Measurements from ENCODE around the gene TEX13D.

TEX13D gene

GRCh38 chrX:124342174-124342867 lies 9.9 kb downstream of the TEX13D start:
- Histone ChIP-seq H3K4me1 (ENCODE audit: low read depth, poor library complexity, severe bottlenecking) (no peaks in the 10 kb centered on the region), H3K27me3 (ENCODE audit: insufficient read depth, low read depth) (no peaks in the 10 kb centered on the region), H3K79me2 (ENCODE audit: insufficient read depth, low read depth) (no peaks in the 10 kb centered on the region), H3K36me3 (ENCODE audit: insufficient read depth) (no peaks in the 10 kb centered on the region), H3K9ac (no peak overlapping the region), H3K4me3 (IDR thresholded peaks at IDR 0.05; ENCODE audit: insufficient read depth, low read depth, low read length) (no peak overlapping the region), H2AFZ (ENCODE audit: low read depth) (no peak overlapping the region), H3K27ac (no peak overlapping the region), H3K4me2 (no peak overlapping the region), H4K20me1 (ENCODE audit: insufficient read depth) (no peaks in the 10 kb centered on the region)
- TF ChIP-seq CTCF (conservative IDR thresholded peaks at IDR 0.05; ENCODE audit: low read depth, low read length): no peak

DNA sequence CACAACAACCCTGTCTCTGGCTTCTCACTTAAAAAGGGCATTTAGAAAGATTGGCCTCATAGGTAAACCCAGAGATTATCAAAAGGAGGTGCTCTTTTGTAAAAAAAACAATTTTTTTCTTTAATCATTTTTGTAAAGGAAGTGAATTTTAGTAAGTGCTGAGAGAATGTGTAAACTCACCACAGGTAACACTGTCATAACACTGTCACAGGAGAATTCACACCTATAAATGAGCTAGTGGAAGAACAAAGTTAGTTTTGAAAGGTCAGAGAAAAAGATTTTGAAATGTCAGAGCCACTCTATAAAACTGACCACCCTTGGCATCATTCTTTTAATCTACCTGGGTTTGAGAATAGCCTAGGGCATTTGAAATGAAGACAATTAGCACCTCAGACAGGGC lies 10.6 kb downstream of the TEX13D start:
- H3K36me3 ChIP-seq (ENCODE audit: insufficient read depth): no peaks in the 10 kb centered on the region
- H3K4me2 ChIP-seq: no peak overlapping the region
- H3K79me2 ChIP-seq (ENCODE audit: insufficient read depth, low read depth): no peaks in the 10 kb centered on the region
- H3K27ac ChIP-seq: no peak overlapping the region
- H3K27me3 ChIP-seq (ENCODE audit: insufficient read depth, low read depth): no peaks in the 10 kb centered on the region
- H3K9ac ChIP-seq: no peak overlapping the region
- TF ChIP-seq CTCF (conservative IDR thresholded peaks at IDR 0.05; ENCODE audit: low read depth, low read length): no peak
- no peak overlapping the region for H3K4me3 ChIP-seq (IDR thresholded peaks at IDR 0.05; ENCODE audit: insufficient read depth, low read depth, low read length)
- H4K20me1 ChIP-seq (ENCODE audit: insufficient read depth): no peaks in the 10 kb centered on the region
- H3K4me1 ChIP-seq (ENCODE audit: low read depth, poor library complexity, severe bottlenecking): no peaks in the 10 kb centered on the region
- no peak overlapping the region for H2AFZ ChIP-seq (ENCODE audit: low read depth)

DNA sequence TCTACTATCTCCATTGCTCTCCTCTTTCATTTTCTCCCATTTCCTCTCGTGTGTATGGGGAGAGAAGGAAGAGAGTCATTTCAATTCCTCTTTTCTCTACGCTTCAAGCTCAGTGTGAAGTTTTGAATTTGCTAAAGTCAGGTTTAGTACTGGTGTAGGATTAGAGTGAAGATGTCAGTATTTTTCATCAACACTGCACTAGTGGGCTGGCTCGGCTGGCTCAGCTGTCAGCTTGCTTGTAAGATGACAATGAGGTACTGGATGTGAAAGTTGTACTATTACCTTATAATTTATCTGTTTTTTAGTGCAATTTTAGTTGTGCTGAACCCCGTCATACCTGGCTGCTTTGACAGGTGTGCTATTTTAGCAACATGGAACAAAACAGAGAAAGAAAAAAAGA lies 11.8 kb downstream of the TEX13D start:
- H3K27me3 ChIP-seq (ENCODE audit: insufficient read depth, low read depth): no peaks in the 10 kb centered on the region
- no peaks in the 10 kb centered on the region for H3K36me3 ChIP-seq (ENCODE audit: insufficient read depth)
- no peak overlapping the region for H3K4me2 ChIP-seq
- no peaks in the 10 kb centered on the region for H3K79me2 ChIP-seq (ENCODE audit: insufficient read depth, low read depth)
- H3K4me3 ChIP-seq (IDR thresholded peaks at IDR 0.05; ENCODE audit: insufficient read depth, low read depth, low read length): no peak overlapping the region
- H2AFZ ChIP-seq (ENCODE audit: low read depth): no peak overlapping the region
- H4K20me1 ChIP-seq (ENCODE audit: insufficient read depth): no peaks in the 10 kb centered on the region
- H3K9ac ChIP-seq: no peak overlapping the region
- H3K4me1 ChIP-seq (ENCODE audit: low read depth, poor library complexity, severe bottlenecking): no peaks in the 10 kb centered on the region
- no peak for TF ChIP-seq CTCF (conservative IDR thresholded peaks at IDR 0.05; ENCODE audit: low read depth, low read length)
- no peak overlapping the region for H3K27ac ChIP-seq

GRCh38 chrX:124346117-124346876 lies 13.8 kb downstream of the TEX13D start, which contains the start of gene SH2D1A:
TSS of gene SH2D1A (plus strand) at chrX:124346563. CDS start at chrX:124346643, 80 bp downstream.
- no peak for TF ChIP-seq CTCF (conservative IDR thresholded peaks at IDR 0.05; ENCODE audit: low read depth, low read length)
- no peak within 1 kb of the TSS for H3K9ac ChIP-seq
- H3K4me2 ChIP-seq: no peak within 1 kb of the TSS
- H3K27me3 ChIP-seq (ENCODE audit: insufficient read depth, low read depth): no peaks in the 10 kb centered on the region
- no peaks in the 10 kb centered on the region for H3K4me1 ChIP-seq (ENCODE audit: low read depth, poor library complexity, severe bottlenecking)
- H3K27ac ChIP-seq: no peak within 1 kb of the TSS
- H3K36me3 ChIP-seq (ENCODE audit: insufficient read depth): no peaks in the 10 kb centered on the region
- H2AFZ ChIP-seq (ENCODE audit: low read depth): no peak within 1 kb of the TSS
- H3K4me3 ChIP-seq (IDR thresholded peaks at IDR 0.05; ENCODE audit: insufficient read depth, low read depth, low read length): no peak within 1 kb of the TSS
- no peaks in the 10 kb centered on the region for H3K79me2 ChIP-seq (ENCODE audit: insufficient read depth, low read depth)
- no peaks in the 10 kb centered on the region for H4K20me1 ChIP-seq (ENCODE audit: insufficient read depth)

Data from KMS-11 (cell line).